HG03060 (cell line): ENCODE measurements around the gene MYL7.

Experiments used
- ATAC-seq: cut with Tn5 transposase; IDR thresholded peaks from one replicate; pipeline ENCODE4 v1.9.1; 2021; ENCODE audit warnings: low read depth, moderate number of reproducible peaks; ENCODE audit not compliant: unreplicated experiment

The MYL7 gene

DNA sequence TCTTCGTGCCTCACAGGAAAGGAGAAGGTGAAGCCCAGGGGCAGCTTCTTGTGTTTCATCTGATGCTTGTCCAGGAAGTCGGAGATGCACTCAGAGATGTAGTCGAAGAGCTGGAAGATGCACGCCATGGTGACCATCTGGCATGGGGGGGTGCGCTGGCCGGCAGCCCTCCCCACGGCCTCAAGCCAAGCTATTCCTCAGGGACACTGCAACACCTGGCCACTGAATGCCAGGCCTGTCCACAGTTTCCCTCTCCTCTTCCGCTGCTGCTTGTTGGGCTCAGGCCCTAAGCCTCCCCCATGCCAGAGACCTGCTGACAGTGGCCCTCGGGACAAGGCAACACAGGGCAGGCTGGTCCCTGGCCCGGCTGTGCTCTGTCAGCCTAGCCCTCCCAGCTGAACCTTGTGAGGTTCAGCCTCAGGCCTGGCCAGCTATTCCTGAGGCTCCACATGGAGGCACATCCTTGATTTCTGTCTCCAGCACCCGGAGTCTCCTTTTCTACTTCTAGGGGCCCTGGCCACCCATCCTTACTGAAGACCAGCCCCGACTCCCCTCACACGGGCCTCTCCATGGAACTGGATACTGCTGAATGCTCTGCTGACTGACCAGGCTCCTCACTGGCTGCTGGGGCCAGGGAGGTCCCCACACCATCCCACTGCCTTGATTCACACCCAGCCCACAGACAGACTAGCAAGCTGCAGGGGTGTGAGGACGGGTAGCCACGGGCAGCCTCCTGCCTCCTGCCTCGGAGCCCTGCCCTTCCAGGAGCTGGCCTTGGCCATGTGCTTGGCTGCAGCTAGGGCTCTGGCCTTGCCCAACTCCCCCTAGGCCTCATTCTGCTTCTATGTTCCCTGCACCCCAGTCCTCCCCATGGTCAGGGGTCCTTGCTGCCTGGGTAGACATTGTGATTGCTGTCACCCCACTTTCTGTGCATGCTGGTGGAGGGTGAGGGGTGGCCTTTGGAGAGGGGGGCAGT, 10.1 kb upstream of the MYL7 start:
- ATAC-seq, result no peak

DNA sequence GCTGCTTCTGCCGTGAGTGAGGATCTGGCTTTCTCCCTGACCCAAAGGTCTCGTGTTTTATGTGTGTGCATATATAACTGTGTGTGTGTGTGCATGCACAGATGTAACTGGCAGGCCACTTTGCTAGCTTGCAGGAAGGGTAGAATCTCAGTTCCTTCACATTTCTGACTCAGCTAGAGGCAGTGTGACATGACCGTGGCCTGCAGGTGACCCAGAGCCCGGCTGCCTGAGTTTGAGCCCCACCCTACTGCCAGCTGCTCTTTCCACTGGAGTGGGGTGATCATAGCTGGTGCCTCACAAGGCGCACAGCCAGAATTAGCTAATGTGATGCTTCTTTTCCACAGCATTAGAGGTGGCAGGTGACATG, 9.3 kb upstream of the MYL7 start:
- no peak for ATAC-seq

DNA sequence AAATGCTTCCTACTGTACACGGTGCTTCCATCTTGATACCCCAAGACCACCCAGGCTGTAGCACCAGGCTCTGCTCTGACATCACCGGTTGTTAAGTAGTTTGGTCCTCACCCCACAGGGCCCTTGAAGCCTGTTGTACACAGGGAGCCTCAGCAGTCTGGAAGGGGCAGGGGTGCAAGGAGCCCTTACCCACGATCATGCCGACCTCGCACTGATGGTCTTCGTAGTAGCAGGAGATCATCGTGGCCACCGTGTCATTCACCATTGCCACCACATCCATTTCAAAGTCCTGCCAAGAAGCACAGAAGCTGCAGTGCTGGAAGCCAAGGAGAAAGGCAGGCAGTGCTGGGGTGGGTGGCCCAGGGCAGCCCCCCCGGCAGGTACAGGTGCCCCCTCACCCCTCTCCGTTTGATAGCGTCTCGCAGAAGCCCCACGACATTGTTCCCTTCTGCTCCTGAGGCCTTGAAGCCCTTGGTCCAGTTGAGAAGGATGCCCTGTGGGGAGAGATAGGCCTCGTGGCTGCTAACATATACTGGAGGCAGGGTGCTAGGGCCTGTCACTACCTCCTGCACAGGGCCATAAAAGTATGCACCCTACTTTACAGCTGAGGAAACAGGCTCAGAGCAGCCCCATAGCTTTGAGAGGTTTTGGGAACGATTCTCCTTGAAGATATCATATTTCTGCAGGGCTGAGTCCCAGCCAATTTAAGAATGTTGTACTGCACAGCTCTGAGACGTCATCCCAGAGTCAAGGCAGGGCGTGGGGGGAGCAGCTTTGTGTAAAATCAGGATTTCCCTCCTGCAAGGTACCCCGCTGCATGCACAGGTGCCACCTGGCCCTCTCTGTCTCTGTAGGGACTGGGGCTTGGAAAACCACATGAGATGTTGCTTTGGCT, 8.7 kb upstream of the MYL7 start:
- ATAC-seq, result no peak

DNA sequence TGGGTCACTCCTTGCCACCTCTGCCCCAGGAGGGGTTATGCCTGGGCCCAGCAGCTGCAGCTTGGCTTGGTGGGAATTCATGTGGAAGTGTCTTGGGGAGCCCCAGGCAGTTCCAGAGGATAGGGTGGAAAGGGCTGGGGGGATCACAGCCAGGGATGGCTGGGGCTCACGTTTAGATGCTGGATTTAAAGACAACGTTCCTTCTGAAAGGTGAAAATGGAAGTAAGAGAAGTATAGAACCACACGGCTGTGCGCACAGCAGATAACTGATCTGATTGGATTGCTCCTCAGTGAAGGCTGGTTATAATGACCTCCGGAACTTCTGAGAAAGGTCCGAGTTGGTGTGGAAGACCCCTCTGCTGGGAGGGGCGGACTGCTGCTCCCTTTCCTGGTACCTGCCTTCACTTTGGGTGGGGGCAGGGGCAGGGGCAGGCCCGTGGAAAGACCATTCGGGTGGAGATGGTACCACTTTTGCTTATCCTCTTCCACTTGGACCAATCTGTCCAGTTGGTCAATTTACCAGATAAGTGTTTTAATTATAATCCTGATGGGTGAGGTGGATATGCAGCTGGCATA, 7.9 kb upstream of the MYL7 start:
- ATAC-seq, result no peak

DNA sequence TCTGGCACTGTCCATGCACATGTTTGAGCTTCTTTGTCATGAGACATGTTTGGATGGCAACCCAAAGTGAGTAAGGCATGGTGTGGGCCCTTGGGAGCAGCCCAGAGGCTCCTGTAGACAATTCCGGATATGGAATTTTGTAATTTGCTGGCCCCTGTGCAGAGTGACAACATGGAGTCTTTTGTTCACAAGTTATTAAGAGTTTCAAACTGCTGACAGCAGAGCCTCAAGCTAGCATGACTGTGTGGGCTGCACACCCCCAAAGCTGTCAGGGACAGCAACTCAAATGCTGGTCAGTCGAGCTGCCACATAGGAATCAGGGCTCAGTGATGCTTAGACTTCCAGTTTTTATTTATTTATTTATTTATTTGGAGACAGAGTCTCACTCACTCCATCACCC, 7.0 kb upstream of the MYL7 start:
- no peak for ATAC-seq

DNA sequence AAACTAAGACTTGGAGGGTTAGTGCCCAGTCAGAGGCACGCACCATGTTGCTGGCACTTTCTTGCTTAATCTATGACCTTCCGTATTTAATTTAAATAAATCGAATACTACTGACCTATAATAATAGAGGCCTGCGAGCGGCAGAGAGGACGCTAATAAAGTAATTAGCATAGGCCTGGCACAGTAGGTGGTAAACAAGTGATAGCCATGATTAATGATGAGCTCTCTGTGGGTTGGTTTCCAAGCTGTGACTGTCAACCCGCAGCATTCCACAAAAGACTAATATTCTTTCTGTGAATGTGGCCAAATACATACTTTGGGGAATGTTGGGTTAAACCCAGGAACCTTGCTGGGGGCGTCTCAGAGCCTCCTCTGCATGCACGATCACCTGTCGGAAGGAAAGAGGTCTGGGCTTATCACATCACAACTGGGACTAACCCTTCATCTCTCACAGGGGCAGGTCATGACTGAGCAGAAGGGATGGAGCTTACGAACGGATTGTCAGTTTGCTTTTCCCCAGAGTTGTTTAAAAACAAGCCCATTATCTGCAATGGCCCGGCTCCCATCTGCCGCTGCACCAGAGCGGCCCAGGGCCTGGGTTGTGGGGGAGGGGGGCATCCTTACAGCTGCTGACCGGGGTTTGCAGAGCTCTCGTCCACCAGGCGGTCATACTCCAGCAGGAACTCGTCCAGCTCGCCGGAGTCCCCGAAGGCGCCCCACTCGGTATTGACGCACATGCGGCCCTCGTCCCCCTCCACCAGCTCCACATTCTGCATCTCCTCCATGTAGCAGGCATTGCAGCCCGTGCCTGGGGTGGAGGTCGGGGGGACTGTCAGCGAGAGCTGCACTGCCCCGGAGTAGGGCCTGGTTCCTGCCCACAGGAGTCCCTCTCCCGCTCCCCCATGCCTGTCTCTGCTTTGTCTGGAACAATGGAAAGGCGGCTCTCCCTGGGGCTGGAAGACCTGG, 6.2 kb upstream of the MYL7 start:
- no peak for ATAC-seq

DNA sequence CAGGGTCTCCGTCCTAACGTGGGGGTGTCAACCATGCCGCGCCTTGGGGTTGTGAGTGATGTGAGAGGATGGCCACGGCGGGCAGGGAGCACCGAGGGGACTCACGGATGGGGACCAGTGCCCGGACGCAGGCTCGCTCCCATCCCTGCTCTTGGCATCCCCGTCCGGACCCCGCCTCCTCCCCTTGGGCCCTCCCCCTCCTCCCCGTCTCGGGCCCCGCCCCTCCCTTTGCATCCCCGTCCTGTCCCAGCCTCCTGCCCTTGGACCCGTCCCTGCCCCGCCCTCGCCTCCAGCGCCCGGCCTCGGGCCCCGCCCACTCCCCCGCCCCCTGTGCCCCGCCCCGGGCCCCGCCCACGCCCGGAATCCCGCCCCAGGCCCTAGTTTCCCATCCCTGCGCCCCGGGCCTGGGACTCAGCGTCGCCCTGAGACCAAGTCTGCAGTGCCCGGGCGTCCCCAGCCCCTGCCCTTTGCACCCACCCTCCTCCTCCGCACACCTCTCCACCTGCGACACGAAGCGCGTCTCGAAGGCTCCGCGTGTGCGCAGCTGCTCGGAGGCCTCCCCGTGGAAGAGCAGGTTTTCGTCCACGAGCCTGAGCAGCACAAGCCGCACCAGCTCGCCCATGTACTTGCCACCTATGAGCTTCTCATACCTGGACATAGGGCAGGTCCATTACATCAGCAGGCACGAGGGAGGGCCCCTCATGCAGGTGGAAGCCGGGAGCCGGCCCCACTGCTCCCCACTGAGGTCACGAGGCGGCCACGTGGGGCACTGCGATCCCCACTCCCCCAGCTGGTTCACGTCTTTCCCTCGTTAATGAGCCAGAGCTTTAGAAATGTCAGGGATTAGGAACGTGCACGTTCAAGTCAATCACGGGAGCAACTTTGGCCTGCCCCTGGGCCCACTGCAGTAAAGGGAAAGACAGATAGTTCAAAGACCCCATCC, 5.1 kb upstream of the MYL7 start:
- no peak for ATAC-seq

DNA sequence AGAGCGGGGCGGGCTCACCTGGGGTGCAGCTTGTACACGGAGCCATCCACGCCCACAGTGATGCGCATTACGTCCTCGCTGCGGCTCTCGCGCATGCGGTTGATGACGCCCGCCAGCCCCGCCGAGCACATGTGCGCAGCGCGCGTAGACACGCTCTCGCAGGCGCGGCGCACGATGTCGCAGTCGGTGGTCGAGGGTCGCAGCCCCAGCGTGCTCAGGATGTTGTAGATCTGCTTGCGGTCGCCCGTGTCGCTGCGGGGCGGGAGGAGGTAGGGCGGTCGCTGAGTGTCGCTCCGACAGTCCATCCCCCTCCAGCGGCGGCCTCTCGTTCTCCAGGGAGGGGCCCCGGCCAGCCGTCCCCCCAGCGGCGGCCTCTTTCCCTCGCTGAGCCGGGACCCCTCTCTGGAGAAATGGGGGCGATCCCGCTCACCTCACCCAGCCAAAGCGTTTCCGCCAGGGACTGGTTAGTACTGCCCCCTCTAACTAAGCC, 4.4 kb upstream of the MYL7 start:
- ATAC-seq, result no peak

DNA sequence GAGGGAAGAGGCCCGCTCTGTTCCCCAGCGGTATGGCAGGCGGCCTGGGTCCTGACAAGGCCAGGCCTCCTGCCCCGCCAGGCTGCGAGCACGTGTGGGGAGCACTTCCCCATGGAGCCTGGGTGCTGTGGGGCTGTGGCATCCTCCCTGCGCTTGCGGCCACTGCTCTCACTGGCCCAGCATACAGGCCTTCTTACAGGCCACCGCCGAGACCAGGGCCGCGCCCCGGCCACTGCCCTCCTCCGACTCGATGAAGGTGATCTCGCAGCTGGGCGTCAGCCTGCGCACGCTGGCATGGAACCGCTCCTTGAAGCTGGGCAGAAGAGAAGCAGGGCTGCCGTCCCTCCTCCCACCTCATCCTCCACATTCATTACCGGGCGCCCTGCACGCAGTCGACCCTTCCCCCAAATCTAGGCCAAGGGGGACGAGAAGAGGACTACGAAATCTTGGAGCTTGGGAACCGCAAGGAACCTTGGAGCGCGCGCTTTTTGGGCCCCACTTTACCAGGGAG, 3.9 kb upstream of the MYL7 start:
- no peak for ATAC-seq

DNA sequence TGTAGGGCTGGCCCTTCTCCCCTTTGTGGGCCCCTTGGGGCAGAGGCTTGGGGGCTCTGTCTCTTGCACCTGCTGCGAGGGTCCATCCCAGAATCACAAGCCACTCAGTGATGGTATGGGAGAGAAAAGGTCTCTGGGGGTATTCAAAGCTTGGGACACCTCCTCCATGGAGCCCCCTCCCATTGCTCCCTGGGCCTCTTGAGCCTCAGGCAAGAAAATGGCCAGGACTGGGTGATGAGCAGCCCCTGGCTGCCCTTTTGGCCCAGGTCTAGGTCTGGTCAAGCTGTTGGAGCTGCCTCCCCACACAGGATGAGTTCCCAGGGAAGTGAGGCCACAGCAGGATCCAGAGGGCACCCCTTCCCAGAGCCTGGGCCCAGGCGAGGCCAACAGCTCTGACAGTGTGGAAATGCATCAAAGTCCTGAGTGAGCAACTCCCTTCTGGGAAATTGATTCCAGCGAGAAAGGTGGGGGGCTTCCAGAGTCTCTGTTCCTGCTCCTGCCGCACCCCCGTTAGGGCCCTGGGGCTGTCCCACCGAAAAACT, 3.4 kb upstream of the MYL7 start:
- no peak for ATAC-seq

DNA sequence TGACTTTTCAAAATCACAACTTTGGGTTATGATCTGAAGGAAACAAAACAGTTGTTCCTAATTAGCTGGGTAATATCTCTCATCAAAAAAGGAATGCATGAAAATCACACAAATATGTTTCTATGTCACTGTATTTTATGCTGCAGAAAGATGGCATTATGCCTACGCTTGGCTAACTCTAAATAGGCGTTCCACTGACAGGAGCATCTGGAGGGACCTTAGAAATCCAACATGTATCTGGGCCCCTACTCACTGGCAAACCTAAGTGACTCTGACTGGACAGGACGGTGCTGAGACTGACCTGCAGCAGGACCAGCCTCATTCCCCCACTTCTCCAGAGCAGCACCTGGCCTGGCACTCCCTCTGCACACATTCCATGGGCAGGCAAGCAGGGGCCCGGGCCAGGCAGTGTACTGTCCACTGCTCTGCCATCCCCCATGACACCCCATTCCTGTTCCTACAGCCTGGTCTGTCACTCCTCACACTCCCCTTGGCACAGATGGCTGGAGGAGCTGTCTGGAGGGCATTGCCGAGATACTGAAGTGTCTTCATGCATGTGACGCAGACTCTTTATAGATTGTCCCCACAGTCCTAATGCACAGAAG, 2.6 kb upstream of the MYL7 start:
- no peak for ATAC-seq

DNA sequence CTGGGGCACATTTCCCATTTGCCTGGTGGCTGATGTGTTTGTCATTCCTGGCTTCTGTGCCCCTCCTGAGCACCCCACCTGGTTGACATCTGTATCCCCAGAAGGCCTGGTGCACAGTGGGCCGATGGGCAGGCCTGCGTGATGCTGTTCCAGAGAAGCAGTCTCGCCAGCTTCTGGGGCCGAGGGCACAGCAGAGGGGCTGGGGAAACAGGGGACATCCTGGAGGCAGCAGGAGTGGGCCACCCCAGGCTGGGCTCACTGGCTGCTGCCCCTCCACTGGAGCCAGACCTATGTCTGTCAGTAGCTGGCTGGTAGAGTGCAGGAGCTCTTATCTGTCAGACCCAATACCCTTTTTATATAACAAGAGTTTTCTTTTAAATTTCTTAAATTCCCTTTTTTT, 896 bp upstream of the MYL7 start:
- ATAC-seq, result no peak

DNA sequence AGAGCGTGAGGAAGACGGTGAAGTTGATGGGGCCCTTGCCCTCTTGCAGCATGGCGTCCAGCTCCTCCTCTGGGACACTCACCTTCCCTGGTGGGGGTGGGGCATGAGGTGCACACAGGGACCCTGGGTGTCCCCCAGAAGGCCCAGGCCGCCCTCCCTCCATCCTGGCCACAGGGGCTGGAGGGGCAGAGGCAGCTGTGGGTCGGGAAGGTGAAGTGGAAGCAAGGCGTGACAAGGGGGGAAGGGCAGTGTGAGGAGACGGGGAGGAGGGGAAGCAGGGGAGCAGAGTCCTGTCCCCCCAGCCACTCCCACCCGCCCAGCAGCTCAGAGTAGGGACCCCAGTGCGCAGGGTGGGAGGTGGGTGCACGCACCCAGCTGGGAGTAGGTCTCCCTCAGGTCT, 791 bp downstream of the MYL7 start:
- ATAC-seq, result no peak

DNA sequence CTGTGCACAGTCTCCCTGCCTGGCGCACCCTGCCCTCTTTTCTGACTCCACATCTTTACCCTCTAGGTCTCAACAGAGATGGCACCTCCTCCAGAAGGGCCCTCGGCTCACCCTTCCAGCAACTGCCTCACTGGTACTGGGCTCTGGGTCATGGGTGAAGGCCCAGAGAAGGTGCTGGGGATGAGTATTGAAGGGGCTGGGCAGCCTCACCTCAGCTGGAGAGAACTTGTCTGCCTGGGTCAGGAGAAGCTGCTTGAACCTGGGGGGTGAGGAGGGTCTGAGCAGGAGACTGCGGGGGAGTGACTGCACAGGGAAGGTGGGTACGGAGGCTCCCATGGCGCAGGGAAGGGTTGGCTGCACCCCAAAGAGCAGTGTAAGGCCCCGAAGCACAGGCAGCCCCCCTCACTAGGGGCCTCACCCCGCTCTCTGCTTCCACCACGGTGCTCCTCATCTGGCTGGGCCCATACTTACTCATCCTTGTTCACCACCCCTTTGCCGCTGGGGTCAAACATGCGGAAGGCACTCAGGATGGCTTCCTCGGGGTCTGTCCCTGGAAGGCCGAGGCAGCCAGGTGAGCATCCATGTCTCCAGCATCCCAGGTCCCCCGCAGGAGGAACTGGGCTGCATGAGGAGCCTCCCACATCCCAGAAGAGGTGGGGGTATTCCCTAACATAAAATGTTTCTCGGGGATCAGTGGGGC, 1.7 kb downstream of the MYL7 start:
- ATAC-seq, result no peak

DNA sequence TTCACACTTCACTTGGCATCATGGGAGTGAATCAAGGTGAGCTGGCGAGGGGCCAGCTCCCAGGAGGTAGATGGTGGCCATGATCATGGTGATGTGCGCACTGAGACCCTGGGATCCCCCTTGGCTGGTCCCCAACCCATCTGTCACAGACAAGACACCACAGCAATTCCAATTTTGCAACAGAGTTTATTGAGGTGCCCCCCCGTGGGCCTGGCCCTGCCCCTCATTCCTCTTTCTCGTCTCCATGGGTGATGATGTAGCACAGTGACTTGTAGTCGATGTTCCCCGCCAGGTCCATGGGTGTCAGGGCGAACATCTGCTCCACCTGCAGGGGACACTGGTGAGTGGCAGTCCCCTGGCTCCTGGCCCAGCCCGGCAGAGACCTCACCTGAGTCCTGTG, 2.4 kb downstream of the MYL7 start:
- no peak for ATAC-seq

DNA sequence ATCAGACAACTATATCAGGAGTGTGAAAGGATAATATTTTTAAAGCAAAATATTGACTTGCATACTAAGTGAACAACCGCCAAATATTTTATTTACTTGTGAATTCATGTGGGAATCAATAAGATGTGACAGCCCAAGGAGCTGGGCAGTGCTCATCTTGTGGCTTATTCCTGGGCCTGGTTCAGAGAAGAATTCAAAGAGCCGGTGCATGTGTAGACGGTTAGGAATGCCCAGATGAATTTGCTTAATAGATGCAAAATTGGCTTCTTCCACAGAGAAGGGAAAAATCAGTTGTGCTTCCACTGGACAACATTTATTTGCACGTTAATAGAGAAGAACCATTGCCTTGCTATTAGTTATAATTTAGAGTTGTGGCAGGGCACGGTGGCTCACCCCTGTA, 4.4 kb downstream of the MYL7 start:
- no peak for ATAC-seq

DNA sequence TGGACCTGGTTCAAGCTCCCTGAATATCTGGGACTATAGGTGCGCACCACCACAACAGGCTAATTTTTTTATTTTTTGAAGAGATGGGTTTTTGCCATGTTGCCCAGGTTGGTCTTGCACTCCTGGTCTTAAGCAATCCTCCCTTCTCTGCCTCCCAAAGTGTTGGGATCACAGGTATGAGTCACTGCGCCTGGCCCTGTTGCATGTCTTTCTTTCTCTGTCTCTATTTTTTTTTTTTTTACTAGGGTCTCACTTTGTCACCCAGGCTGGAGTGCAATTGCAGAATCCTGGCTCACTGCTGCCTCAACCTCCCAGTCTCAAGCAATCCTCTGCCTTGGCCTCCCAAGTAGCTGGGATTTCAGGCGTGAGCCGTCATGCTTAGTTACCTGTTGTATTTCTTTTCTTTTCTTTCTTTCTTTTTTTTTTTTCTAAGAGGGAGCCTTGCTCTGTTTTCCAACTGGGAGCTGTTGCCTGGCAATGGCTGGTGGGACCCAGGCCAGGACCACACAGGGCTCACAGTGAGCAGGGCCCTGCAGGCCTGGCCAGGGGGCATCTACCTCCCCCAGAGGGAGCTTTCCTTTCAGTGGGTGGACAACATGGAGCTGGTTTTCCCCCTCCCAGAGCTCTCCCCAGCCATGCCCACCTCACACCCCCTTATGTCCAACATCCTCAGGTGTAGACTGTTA, 6.0 kb downstream of the MYL7 start:
- no peak for ATAC-seq
